ENCODE results near the gene DNASE1L1. TPM values are rescaled to one million over a fixed set of nuclear protein-coding genes. Genes with fewer than 3 reads are reported as not detected.

The DNASE1L1 gene
- total and polyA plus RNA-seq, 5 donors from 2014 or later, result 12.2 to 29.7 (median 19.9) TPM

GRCh38 chrX:154412468-154412867, 3.4 kb upstream of the DNASE1L1 start:
- no peaks in the 10 kb centered on the region for H3K27me3 Mint-ChIP-seq
- Histone ChIP-seq H3K27ac (ENCODE audit: insufficient read depth, low read length, poor library complexity, severe bottlenecking) (peak overlapping the region; percentile 76), H3K27me3 (ENCODE audit: control insufficient read depth, insufficient read depth, low read length) (no peaks in the 10 kb centered on the region), H3K9me3 (ENCODE audit: control insufficient read depth in 2 of 2, low read length in 2 of 2) (no peaks in the 10 kb centered on the region), H3K4me3 (ENCODE audit: low read depth, low read length) (peak overlapping the region; percentile 53), H3K4me1 (ENCODE audit: control insufficient read depth, insufficient read depth, low read length, poor library complexity, severe bottlenecking) (peaks cover 16% of the 10 kb centered on the region), H3K36me3 (ENCODE audit: control insufficient read depth, insufficient read depth, low read length) (peaks cover 3% of the 10 kb centered on the region)
- peaks cover 3 to 21% (median 8%) of the 10 kb centered on the region in 4 donors for H3K4me1 Mint-ChIP-seq
- H3K4me3 Mint-ChIP-seq, result peak overlapping the region; percentile 85 to 87 (median 86)
- peak overlapping the region in 2 of 3 donors; percentile 78 to 83 for H3K27ac Mint-ChIP-seq
- ATAC-seq (ENCODE audit: low read depth in 2 of 2) (peak; percentile 58 to 62), DNase-seq (peak in 2 of 3 donors; percentile 29 to 78)
- no peaks in the 10 kb centered on the region for H3K36me3 Mint-ChIP-seq
- H3K9me3 Mint-ChIP-seq, result peaks cover 0 to 3% (median 0%) of the 10 kb centered on the region in 7 donors

DNA sequence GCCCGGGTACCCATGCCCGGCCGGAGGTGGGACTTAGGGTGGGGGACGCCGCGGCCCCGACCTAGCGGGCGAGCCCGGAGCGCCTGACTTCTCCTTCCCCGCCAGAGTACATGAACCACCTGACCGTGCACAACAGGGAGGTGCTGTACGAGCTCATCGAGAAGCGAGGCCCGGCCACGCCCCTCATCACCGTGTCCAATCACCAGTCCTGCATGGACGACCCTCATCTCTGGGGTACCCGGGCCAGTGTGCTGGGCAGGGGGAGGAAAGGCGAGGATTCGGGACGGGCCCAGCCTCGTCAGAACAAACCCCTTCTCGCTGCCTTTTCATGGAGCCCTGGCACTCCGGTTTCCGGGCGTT, 2.9 kb upstream of the DNASE1L1 start:
- no peaks in the 10 kb centered on the region for H3K36me3 Mint-ChIP-seq
- Histone ChIP-seq H3K36me3 (ENCODE audit: control insufficient read depth, insufficient read depth, low read length) (peaks cover 3% of the 10 kb centered on the region), H3K4me3 (ENCODE audit: low read depth, low read length) (peak overlapping the region; percentile 53), H3K27me3 (ENCODE audit: control insufficient read depth, insufficient read depth, low read length) (no peaks in the 10 kb centered on the region), H3K9me3 (ENCODE audit: control insufficient read depth in 2 of 2, low read length in 2 of 2) (no peaks in the 10 kb centered on the region), H3K4me1 (ENCODE audit: control insufficient read depth, insufficient read depth, low read length, poor library complexity, severe bottlenecking) (peaks cover 16% of the 10 kb centered on the region), H3K27ac (ENCODE audit: insufficient read depth, low read length, poor library complexity, severe bottlenecking) (peak overlapping the region; percentile 76)
- peak overlapping the region; percentile 85 to 87 (median 86) for H3K4me3 Mint-ChIP-seq
- peaks cover 3 to 21% (median 8%) of the 10 kb centered on the region in 4 donors for H3K4me1 Mint-ChIP-seq
- peak in 2 of 3 donors; percentile 30 to 78 for DNase-seq
- H3K27ac Mint-ChIP-seq, result peak overlapping the region; percentile 69 to 78 (median 74)
- H3K9me3 Mint-ChIP-seq, result peaks cover 0 to 3% (median 0%) of the 10 kb centered on the region in 7 donors
- no peaks in the 10 kb centered on the region for H3K27me3 Mint-ChIP-seq
- peak; percentile 58 to 73 for ATAC-seq (ENCODE audit: low read depth in 2 of 2)

DNA sequence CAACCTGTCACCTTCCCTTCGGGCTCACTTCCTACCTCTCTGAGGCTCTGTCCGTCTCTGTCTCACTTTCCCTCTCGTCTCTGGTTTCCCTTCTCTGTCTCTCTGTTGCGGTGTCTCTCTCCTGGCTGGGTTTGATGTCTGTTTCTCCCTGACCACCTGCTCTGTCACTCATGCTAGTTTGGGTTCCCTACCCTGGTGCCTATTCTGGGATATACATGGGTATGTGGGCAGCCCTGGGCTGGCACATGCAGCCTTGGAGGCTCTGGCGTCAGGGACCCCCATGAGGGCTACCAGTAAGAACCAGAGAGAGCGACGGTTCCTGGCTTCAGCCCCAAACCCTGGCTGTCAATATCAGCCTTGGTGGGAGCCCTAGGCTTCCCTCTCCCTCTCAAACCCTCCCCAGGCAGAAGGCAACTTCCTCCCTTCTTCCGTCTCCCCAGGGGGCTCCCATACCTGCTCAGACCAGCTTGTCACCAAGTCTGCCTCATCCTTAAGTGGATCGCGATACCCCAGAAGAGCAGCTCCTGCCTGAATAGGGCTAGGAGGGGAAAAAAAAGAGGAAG, 314 bp downstream of the DNASE1L1 start:
- Mint-ChIP-seq H3K9me3 (peaks cover 0 to 1% (median 0%) of the 10 kb centered on the region in 7 donors), H3K36me3 (no peaks in the 10 kb centered on the region), H3K27ac (peak overlapping the region; percentile 39 to 66 (median 59)), H3K27me3 (no peaks in the 10 kb centered on the region), H3K4me3 (peak overlapping the region; percentile 38 to 72 (median 60)), H3K4me1 (peaks cover 3 to 19% (median 8%) of the 10 kb centered on the region in 4 donors)
- DNase-seq (no peak), ATAC-seq (ENCODE audit: low read depth in 2 of 2) (no peak)
- Histone ChIP-seq H3K36me3 (ENCODE audit: control insufficient read depth, insufficient read depth, low read length) (peaks cover 2% of the 10 kb centered on the region), H3K27ac (ENCODE audit: insufficient read depth, low read length, poor library complexity, severe bottlenecking) (no peak overlapping the region), H3K27me3 (ENCODE audit: control insufficient read depth, insufficient read depth, low read length) (no peaks in the 10 kb centered on the region), H3K4me1 (ENCODE audit: control insufficient read depth, insufficient read depth, low read length, poor library complexity, severe bottlenecking) (peaks cover 16% of the 10 kb centered on the region), H3K4me3 (ENCODE audit: low read depth, low read length) (no peak overlapping the region), H3K9me3 (ENCODE audit: control insufficient read depth in 2 of 2, low read length in 2 of 2) (no peaks in the 10 kb centered on the region)

DNA sequence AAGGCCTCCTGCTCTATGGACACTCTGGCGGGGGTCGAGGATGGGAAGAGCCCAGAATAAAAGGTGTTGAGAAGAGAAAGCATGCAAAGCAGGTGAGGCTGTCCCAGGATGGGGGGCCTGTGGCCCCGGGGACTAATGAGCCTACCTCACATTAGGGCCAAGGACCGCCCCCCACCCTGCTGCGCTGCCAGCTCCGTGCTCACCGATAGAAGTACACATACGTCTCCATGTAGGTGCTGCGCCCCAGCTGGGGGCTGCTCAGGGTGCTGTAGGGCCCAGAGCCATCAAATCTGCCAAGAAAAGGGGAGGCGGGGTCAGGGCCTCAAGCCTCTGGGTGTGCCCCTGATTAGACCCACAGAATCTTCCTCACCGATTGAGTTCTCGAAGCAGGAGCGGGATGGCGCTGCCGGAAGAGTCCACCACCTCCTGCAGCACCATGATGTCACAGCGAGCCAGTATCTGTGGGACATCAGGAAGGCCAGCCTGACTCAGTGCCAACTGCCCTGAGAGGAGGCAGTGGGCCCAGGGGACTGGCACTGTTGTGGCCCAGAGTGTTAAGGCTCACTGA, 4.3 kb downstream of the DNASE1L1 start:
- H3K4me3 ChIP-seq (ENCODE audit: low read depth, low read length), result no peak overlapping the region
- Mint-ChIP-seq H3K4me1 (peaks cover 0 to 14% (median 2%) of the 10 kb centered on the region in 4 donors), H3K27ac (no peak overlapping the region), H3K4me3 (no peak overlapping the region), H3K27me3 (peaks cover 4% of the 10 kb centered on the region), H3K9me3 (peaks cover 0 to 1% (median 0%) of the 10 kb centered on the region in 7 donors), H3K36me3 (peaks cover 2% of the 10 kb centered on the region)
- H3K36me3 ChIP-seq (ENCODE audit: control insufficient read depth, insufficient read depth, low read length), result peaks cover 9% of the 10 kb centered on the region
- ATAC-seq (ENCODE audit: low read depth in 2 of 2) (no peak), DNase-seq (no peak)
- H3K4me1 ChIP-seq (ENCODE audit: control insufficient read depth, insufficient read depth, low read length, poor library complexity, severe bottlenecking), result peaks cover 5% of the 10 kb centered on the region
- H3K27ac ChIP-seq (ENCODE audit: insufficient read depth, low read length, poor library complexity, severe bottlenecking), result no peak overlapping the region
- no peaks in the 10 kb centered on the region for H3K27me3 ChIP-seq (ENCODE audit: control insufficient read depth, insufficient read depth, low read length)
- no peaks in the 10 kb centered on the region for H3K9me3 ChIP-seq (ENCODE audit: control insufficient read depth in 2 of 2, low read length in 2 of 2)

- Mint-ChIP-seq H3K4me3 (no peak overlapping the region), H3K9me3 (no peaks in the 10 kb centered on the region), H3K4me1 (peaks cover 2 to 21% (median 5%) of the 10 kb centered on the region in 4 donors), H3K27me3 (peaks cover 4% of the 10 kb centered on the region), H3K36me3 (peaks cover 11% of the 10 kb centered on the region), H3K27ac (no peak overlapping the region)
- ATAC-seq (ENCODE audit: low read depth in 2 of 2), result no peak
- no peaks in the 10 kb centered on the region for H3K9me3 ChIP-seq (ENCODE audit: control insufficient read depth in 2 of 2, low read length in 2 of 2)
- H3K27ac ChIP-seq (ENCODE audit: insufficient read depth, low read length, poor library complexity, severe bottlenecking), result no peak overlapping the region
- H3K27me3 ChIP-seq (ENCODE audit: control insufficient read depth, insufficient read depth, low read length), result no peaks in the 10 kb centered on the region
- H3K4me3 ChIP-seq (ENCODE audit: low read depth, low read length), result no peak overlapping the region
- H3K36me3 ChIP-seq (ENCODE audit: control insufficient read depth, insufficient read depth, low read length), result peaks cover 9% of the 10 kb centered on the region
- no peak for DNase-seq
- peaks cover 14% of the 10 kb centered on the region for H3K4me1 ChIP-seq (ENCODE audit: control insufficient read depth, insufficient read depth, low read length, poor library complexity, severe bottlenecking)
These were observed 5.2 kb downstream of the DNASE1L1 start for GRCh38 chrX:154403858-154404257.

DNA sequence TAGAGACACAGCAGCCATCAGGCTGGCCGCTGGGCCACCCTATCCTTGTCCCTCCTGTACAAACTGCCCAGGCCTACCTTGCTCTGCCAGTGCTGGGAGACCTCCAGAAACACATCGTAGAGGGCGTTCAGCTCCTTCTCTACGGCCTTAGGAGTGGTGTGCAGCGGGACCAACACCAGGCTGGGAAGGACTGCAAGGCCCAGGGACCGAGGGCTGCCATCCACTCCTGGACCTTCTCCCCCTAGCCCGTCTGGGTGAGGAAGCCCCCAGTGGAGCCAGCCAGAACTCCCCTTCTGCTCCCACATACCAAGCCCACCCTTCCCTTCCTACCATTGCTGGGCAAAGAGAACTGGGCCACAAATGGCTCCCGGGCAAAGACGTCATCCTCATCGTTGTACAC, 5.9 kb downstream of the DNASE1L1 start:
- Histone ChIP-seq H3K36me3 (ENCODE audit: control insufficient read depth, insufficient read depth, low read length) (peaks cover 9% of the 10 kb centered on the region), H3K4me1 (ENCODE audit: control insufficient read depth, insufficient read depth, low read length, poor library complexity, severe bottlenecking) (peaks cover 15% of the 10 kb centered on the region), H3K9me3 (ENCODE audit: control insufficient read depth in 2 of 2, low read length in 2 of 2) (no peaks in the 10 kb centered on the region), H3K4me3 (ENCODE audit: low read depth, low read length) (no peak overlapping the region), H3K27me3 (ENCODE audit: control insufficient read depth, insufficient read depth, low read length) (no peaks in the 10 kb centered on the region), H3K27ac (ENCODE audit: insufficient read depth, low read length, poor library complexity, severe bottlenecking) (no peak overlapping the region)
- no peaks in the 10 kb centered on the region for H3K9me3 Mint-ChIP-seq
- no peak overlapping the region for H3K27ac Mint-ChIP-seq
- H3K4me1 Mint-ChIP-seq, result peaks cover 4 to 23% (median 6%) of the 10 kb centered on the region in 4 donors
- H3K27me3 Mint-ChIP-seq, result peaks cover 11% of the 10 kb centered on the region
- H3K4me3 Mint-ChIP-seq, result peak overlapping the region in 1 of 4 donors; percentile 63
- H3K36me3 Mint-ChIP-seq, result peaks cover 14% of the 10 kb centered on the region
- DNase-seq, result no peak
- ATAC-seq (ENCODE audit: low read depth in 2 of 2), result no peak

GRCh38 chrX:154402622-154403127, 6.4 kb downstream of the DNASE1L1 start:
- Histone ChIP-seq H3K36me3 (ENCODE audit: control insufficient read depth, insufficient read depth, low read length) (peaks cover 9% of the 10 kb centered on the region), H3K27ac (ENCODE audit: insufficient read depth, low read length, poor library complexity, severe bottlenecking) (no peak overlapping the region), H3K4me1 (ENCODE audit: control insufficient read depth, insufficient read depth, low read length, poor library complexity, severe bottlenecking) (peaks cover 15% of the 10 kb centered on the region), H3K27me3 (ENCODE audit: control insufficient read depth, insufficient read depth, low read length) (no peaks in the 10 kb centered on the region), H3K4me3 (ENCODE audit: low read depth, low read length) (no peak overlapping the region), H3K9me3 (ENCODE audit: control insufficient read depth in 2 of 2, low read length in 2 of 2) (no peaks in the 10 kb centered on the region)
- no peak for ATAC-seq (ENCODE audit: low read depth in 2 of 2)
- Mint-ChIP-seq H3K4me1 (peaks cover 4 to 27% (median 8%) of the 10 kb centered on the region in 4 donors), H3K4me3 (peak overlapping the region in 1 of 4 donors; percentile 63), H3K9me3 (no peaks in the 10 kb centered on the region), H3K36me3 (peaks cover 14% of the 10 kb centered on the region), H3K27me3 (peaks cover 15% of the 10 kb centered on the region), H3K27ac (no peak overlapping the region)
- DNase-seq, result no peak
